Endothelial cell of umbilical vein (primary cell): ENCODE results near the gene PSMC6. TPM values are rescaled to one million over a fixed set of nuclear protein-coding genes. Genes with fewer than 3 reads are reported as not detected.

Experiments
- BruUV-seq: library from RNA; stranded (reverse); fragments of 400-500 nt; replicated peaks from 2 replicates; lab custom pipeline; 2021; lab: Mats Ljungman, UMichigan
- CTCF ChIA-PET: fragments of 300-600, 350-600 bp; sonication (Branson Sonifier 250); formaldehyde crosslinking; loops from one replicate; lab custom pipeline; 2021; ENCODE audit warnings: antibody characterized with exemption, inconsistent platforms; lab: Charles Lee
- POLR2A ChIA-PET: fragments of 300-600, 350-600 bp; sonication (Branson Sonifier 250); formaldehyde crosslinking; loops from one replicate; lab custom pipeline; 2021; ENCODE audit warnings: antibody characterized with exemption, inconsistent platforms; lab: Charles Lee
- DNase-seq: peaks from one replicate; pipeline ENCODE4 v3.0.0-alpha.2; 2011; ENCODE audit warnings: low read depth, low spot score
- FAIRE-seq: peaks from 2 replicates; lab custom pipeline; 2011; peaks lifted over from hg19 to GRCh38; lab: Jason Lieb, UNC
- H2AFZ ChIP-seq: 2 replicates; pipeline ENCODE4 v1.6.0; 2012; ENCODE audit warnings: low read depth, low read length, control low read depth, inconsistent platforms
- H3K27ac ChIP-seq: 2 replicates; pipeline ENCODE4 v1.5.1; 2011; ENCODE audit warnings: low read depth, mild to moderate bottlenecking, control low read depth, low read length, moderate library complexity; ENCODE audit not compliant: insufficient read depth
- H3K27me3 ChIP-seq, 2 experiments: 2 replicates each; pipeline versions ENCODE4 v1.6.0 to v1.6.1; 2011; ENCODE audit warnings: low read length in 2 of 2, mixed read lengths in 1 of 2; ENCODE audit not compliant: control insufficient read depth in 2 of 2, insufficient read depth in 2 of 2
- H3K36me3 ChIP-seq, 2 experiments: 2 replicates in 1 of 2; 3 replicates in 1 of 2; pipeline ENCODE4 v1.5.1; 2011; ENCODE audit warnings: low read length in 2 of 2, mild to moderate bottlenecking in 1 of 2, moderate library complexity in 1 of 2; ENCODE audit not compliant: control insufficient read depth in 2 of 2, insufficient read depth in 2 of 2; ENCODE audit errors: extremely low read depth in 1 of 2
- H3K4me1 ChIP-seq: 3 replicates; pipeline ENCODE4 v1.5.1; 2011; ENCODE audit warnings: mild to moderate bottlenecking, low read length; ENCODE audit not compliant: control insufficient read depth, insufficient read depth; ENCODE audit errors: extremely low read depth
- H3K4me2 ChIP-seq: 2 replicates; pipeline ENCODE4 v1.6.1; 2011; ENCODE audit warnings: low read length, control low read depth, mixed read lengths; ENCODE audit not compliant: insufficient read depth
- H3K4me3 ChIP-seq, 3 experiments: fragments of 200-600 bp in 1 of 3; sonication (generic), shearing (Covaris generic) in 1 of 3; replicated peaks in 1 of 3; 2 replicates each; pipeline ENCODE4 v1.5.1; 2011 to 2016; ENCODE audit warnings: control low read depth in 3 of 3, low read length in 3 of 3, mild to moderate bottlenecking in 2 of 3, inconsistent platforms in 1 of 3, low read depth in 1 of 3, moderate library complexity in 1 of 3; ENCODE audit not compliant: insufficient read depth in 1 of 3
- H3K79me2 ChIP-seq: 2 replicates; pipeline ENCODE4 v1.6.0; 2012; ENCODE audit warnings: low read length, inconsistent platforms; ENCODE audit not compliant: control insufficient read depth, insufficient read depth
- H3K9ac ChIP-seq: replicated peaks from 2 replicates; pipeline ENCODE3; 2011; ENCODE audit warnings: low read length, control low read depth; ENCODE audit not compliant: insufficient read depth; ENCODE audit errors: extremely low read depth
- H3K9me1 ChIP-seq: replicated peaks from 3 replicates; pipeline ENCODE4 v1.6.0; 2011; ENCODE audit warnings: mild to moderate bottlenecking, low read length; ENCODE audit not compliant: control insufficient read depth, insufficient read depth; ENCODE audit errors: extremely low read depth
- H3K9me3 ChIP-seq: replicated peaks from 2 replicates; pipeline ENCODE4 v1.5.1; 2012; ENCODE audit warnings: low read length, inconsistent platforms; ENCODE audit not compliant: control insufficient read depth, insufficient read depth
- H4K20me1 ChIP-seq: replicated peaks from 2 replicates; pipeline ENCODE3; 2011; ENCODE audit warnings: mild to moderate bottlenecking, low read length; ENCODE audit not compliant: control insufficient read depth, insufficient read depth; ENCODE audit errors: extremely low read depth
- EZH2 ChIP-seq: IDR thresholded peaks from 2 replicates; pipeline ENCODE4 v1.6.1; 2012; ENCODE audit warnings: borderline replicate concordance, low read depth, mild to moderate bottlenecking, moderate library complexity, low read length, inconsistent platforms; ENCODE audit not compliant: severe bottlenecking
- FOS ChIP-seq: IDR thresholded peaks from 2 replicates; pipeline ENCODE4 v1.6.1; 2011; ENCODE audit warnings: mild to moderate bottlenecking, low read length, moderate library complexity, borderline replicate concordance; ENCODE audit not compliant: insufficient read depth
- GATA2 ChIP-seq: IDR thresholded peaks from 2 replicates; pipeline ENCODE4 v1.7.0; 2011; ENCODE audit warnings: low read depth, mild to moderate bottlenecking, moderate library complexity, mixed read lengths, low read length; ENCODE audit not compliant: insufficient read length, insufficient read depth
- JUN ChIP-seq: IDR thresholded peaks from 2 replicates; pipeline ENCODE4 v1.6.1; 2011; ENCODE audit warnings: borderline replicate concordance, low read depth; ENCODE audit not compliant: insufficient read length, insufficient read depth
- MYC ChIP-seq: IDR thresholded peaks from one replicate; pipeline ENCODE4 v1.6.1; 2011; ENCODE audit warnings: mild to moderate bottlenecking, low read depth, low read length
- POLR2A ChIP-seq: IDR thresholded peaks from 2 replicates; pipeline ENCODE4 v1.6.1; 2012; ENCODE audit warnings: low read depth, mild to moderate bottlenecking, control low read depth, low read length
- POLR2AphosphoS5 ChIP-seq: IDR thresholded peaks from 2 replicates; pipeline ENCODE4 v1.6.1; 2012; ENCODE audit warnings: low read depth, mild to moderate bottlenecking, control low read depth, low read length, moderate library complexity; ENCODE audit not compliant: insufficient read depth
- dilution Hi-C: fragments of 300-500 bp; cut with MboI; formaldehyde crosslinking; loops from one replicate; pipeline ENCODE4 v1.15.0; 2019; ENCODE audit warnings: low sequenced_read_pairs; ENCODE audit not compliant: extremely low pct_ligation_motif_present
- intact Hi-C: fragments of 100-400 bp; cut with micrococcal nuclease; formaldehyde crosslinking; loops from one replicate; pipeline ENCODE4 v1.10.0; 2022
- polyA plus RNA-seq, 4 experiments: library from polyadenylated mRNA; depleted of rRNA in 3 of 4; stranded (reverse) in 3 of 4; unstranded in 1 of 4; fragments of >200 nt; gene quantifications; 2 replicates each; pipeline versions ENCODE4 v1.2.1 to v1.2.3, GENCODE V29; 2011 to 2012; ENCODE audit warnings: missing spikeins in 1 of 4
- total RNA-seq: library from RNA; stranded (reverse); gene quantifications from 2 replicates; pipeline ENCODE4 v1.2.3, GENCODE V29; 2021
- TF ChIP-seq, protein P1 (sequence below), 2 donors: IDR thresholded peaks; 1 replicate in 1 of 2; 2 replicates in 1 of 2; pipeline ENCODE4 v1.5.1; 2011; ENCODE audit warnings: low read length in 2 of 2, mild to moderate bottlenecking in 2 of 2, moderate library complexity in 2 of 2, control low read depth in 1 of 2, inconsistent platforms in 1 of 2, low read depth in 1 of 2; ENCODE audit not compliant: insufficient read depth in 1 of 2; ENCODE audit errors: extremely low read depth in 1 of 2
- TF ChIP-seq, protein P2 (sequence below): IDR thresholded peaks from 2 replicates; pipeline ENCODE4 v1.6.1; 2011; ENCODE audit not compliant: insufficient read depth, insufficient read length

The PSMC6 gene
- total and polyA plus RNA-seq, 2 donors (not counting 3 experiments of a cell fraction or from before 2014, with no cell fraction given) = 44.0 to 103 TPM

DNA sequence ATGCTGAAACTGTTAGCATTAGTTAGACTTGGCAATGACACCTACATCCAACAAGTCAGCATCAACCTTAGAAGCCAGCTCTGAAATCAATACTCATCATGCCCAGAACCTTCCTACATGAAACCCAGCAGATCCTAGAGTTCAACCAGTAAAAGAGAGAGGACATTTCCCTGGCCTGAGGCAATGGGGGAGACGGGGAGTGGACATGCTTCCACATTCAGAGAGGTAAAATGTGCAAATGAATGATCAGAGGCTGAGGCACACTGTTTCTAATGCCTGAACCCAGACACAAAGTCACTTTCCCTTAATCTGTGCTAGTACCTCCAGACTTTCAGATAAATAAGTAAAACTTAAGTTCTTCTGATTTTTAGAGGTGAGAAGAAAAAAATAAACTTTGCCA is 46.2 kb upstream of the PSMC6 start:
- TF ChIP-seq, protein P1, sequence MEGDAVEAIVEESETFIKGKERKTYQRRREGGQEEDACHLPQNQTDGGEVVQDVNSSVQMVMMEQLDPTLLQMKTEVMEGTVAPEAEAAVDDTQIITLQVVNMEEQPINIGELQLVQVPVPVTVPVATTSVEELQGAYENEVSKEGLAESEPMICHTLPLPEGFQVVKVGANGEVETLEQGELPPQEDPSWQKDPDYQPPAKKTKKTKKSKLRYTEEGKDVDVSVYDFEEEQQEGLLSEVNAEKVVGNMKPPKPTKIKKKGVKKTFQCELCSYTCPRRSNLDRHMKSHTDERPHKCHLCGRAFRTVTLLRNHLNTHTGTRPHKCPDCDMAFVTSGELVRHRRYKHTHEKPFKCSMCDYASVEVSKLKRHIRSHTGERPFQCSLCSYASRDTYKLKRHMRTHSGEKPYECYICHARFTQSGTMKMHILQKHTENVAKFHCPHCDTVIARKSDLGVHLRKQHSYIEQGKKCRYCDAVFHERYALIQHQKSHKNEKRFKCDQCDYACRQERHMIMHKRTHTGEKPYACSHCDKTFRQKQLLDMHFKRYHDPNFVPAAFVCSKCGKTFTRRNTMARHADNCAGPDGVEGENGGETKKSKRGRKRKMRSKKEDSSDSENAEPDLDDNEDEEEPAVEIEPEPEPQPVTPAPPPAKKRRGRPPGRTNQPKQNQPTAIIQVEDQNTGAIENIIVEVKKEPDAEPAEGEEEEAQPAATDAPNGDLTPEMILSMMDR (IDR thresholded peaks at IDR 0.05; ENCODE audit: extremely low read depth in 1 of 2, insufficient read depth in 1 of 2, low read depth in 1 of 2, low read length in 2 of 2) = no peak
- TF ChIP-seq JUN = no peak
- no peak for TF ChIP-seq EZH2
- no peak for TF ChIP-seq POLR2AphosphoS5
- TF ChIP-seq, protein P2, sequence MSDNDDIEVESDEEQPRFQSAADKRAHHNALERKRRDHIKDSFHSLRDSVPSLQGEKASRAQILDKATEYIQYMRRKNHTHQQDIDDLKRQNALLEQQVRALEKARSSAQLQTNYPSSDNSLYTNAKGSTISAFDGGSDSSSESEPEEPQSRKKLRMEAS = no peak
- TF ChIP-seq POLR2A = no peak
- ChIA-PET POLR2A (no interaction called here), CTCF (interaction anchor here (0.8 to 0.9 kb wide), 2 partner anchors 12 to 31 kb away, joined by 3 to 4 read pairs; no protein-coding TSS in a partner anchor)
- no peaks in the 10 kb centered on the region for H3K9me1 ChIP-seq
- H3K79me2 ChIP-seq = no peaks in the 10 kb centered on the region
- H3K9me3 ChIP-seq = no peaks in the 10 kb centered on the region
- DNase-seq (no peak), FAIRE-seq (no peak)
- no peaks in the 10 kb centered on the region for H3K27me3 ChIP-seq
- H3K36me3 ChIP-seq = peaks cover 3 to 9% of the 10 kb centered on the region in 2 experiments
- no peak overlapping the region for H3K4me2 ChIP-seq
- no peak overlapping the region for H3K27ac ChIP-seq
- H3K9ac ChIP-seq = no peak overlapping the region
- dilution Hi-C loops = no loop called here
- no TSS peak for BruUV-seq
- intact Hi-C loops = no loop called here
- no peaks in the 10 kb centered on the region for H4K20me1 ChIP-seq
- no peak overlapping the region for H2AFZ ChIP-seq
- no peak overlapping the region for H3K4me3 ChIP-seq
- H3K4me1 ChIP-seq = no peaks in the 10 kb centered on the region

DNA sequence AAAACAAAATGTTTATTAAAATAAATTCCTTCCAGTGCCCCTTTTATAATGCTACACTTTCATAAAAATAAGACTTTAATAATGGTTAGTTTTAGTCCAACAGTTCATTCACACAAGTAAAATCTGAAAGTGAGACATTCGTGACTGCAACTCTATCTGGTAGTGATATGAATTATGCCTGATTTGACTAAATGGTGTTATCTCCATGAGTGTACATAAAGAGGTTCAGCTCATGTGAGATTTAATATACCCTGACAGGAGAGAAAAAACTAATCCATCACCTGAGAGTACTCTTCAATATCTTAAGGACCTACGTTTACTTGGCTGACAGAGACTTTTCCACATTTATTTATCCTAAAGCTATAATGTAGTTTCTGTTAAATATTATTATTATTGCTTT is 45.7 kb upstream of the PSMC6 start:
- H3K27me3 ChIP-seq = no peaks in the 10 kb centered on the region
- no peak overlapping the region for H3K27ac ChIP-seq
- no peak overlapping the region for H2AFZ ChIP-seq
- H3K36me3 ChIP-seq = peaks cover 3 to 9% of the 10 kb centered on the region in 2 experiments
- no peak for FAIRE-seq
- H3K9me1 ChIP-seq = no peaks in the 10 kb centered on the region
- H3K79me2 ChIP-seq = no peaks in the 10 kb centered on the region
- ChIA-PET CTCF (no interaction called here), POLR2A (no interaction called here)
- no peaks in the 10 kb centered on the region for H4K20me1 ChIP-seq
- H3K4me3 ChIP-seq = no peak overlapping the region
- dilution Hi-C loops = no loop called here
- H3K9ac ChIP-seq = no peak overlapping the region
- no TSS peak for BruUV-seq
- no peak for TF ChIP-seq FOS
- TF ChIP-seq POLR2A = no peak
- TF ChIP-seq, protein P1 (IDR thresholded peaks at IDR 0.05; ENCODE audit: extremely low read depth in 1 of 2, insufficient read depth in 1 of 2, low read depth in 1 of 2, low read length in 2 of 2) = no peak
- no peak for TF ChIP-seq JUN
- TF ChIP-seq, protein P2 = no peak
- TF ChIP-seq EZH2 = no peak
- TF ChIP-seq GATA2 = no peak
- no peak for TF ChIP-seq POLR2AphosphoS5
- no peak for TF ChIP-seq MYC
- no peaks in the 10 kb centered on the region for H3K4me1 ChIP-seq
- no peak for DNase-seq
- no peaks in the 10 kb centered on the region for H3K9me3 ChIP-seq
- no peak overlapping the region for H3K4me2 ChIP-seq
- intact Hi-C loops = no loop called here
